HG03432 (cell line): ENCODE data around the gene BCAP31.
"Not testable (repeated sequence)": the region's sequence is repeated elsewhere in the genome, so short reads cannot be mapped to it uniquely, and the experiment has no call there.

Experiments
- ATAC-seq: cut with Tn5 transposase; IDR thresholded peaks from one replicate; pipeline ENCODE4 v1.9.1; 2021; ENCODE audit warnings: mild to moderate bottlenecking, moderate library complexity; ENCODE audit not compliant: unreplicated experiment

Gene BCAP31

DNA sequence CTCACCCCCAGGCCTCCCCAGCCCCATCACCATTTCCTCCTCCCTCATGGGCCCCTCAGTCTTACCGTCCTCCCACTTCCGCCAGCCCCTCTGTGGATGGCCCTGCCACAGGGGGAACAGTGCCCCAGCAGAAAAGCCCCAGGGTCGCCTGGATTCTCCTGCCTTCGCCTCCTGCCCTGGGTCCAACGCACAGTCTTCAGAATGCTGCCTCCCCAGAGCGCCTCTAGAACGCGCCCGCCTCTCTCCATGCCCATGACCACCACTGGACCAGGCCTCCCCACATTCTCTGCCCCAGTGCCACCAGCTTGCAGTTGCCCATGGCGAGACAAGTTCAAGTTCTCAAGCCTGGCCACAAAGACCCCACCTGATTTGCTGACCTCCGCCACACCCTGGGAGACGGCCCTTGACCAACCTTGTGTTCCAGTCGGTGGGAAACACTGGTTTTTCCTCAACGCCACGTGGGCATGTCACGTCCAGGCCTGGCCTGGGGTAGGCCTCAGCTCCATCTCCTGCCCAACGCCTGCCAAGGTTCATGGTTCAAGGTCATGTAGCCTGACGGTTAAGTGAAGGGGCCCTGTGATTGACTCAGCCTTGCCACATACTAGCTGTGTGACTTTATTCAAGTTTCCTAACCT, 39.2 kb upstream of the BCAP31 start:
- ATAC-seq, result no peak

DNA sequence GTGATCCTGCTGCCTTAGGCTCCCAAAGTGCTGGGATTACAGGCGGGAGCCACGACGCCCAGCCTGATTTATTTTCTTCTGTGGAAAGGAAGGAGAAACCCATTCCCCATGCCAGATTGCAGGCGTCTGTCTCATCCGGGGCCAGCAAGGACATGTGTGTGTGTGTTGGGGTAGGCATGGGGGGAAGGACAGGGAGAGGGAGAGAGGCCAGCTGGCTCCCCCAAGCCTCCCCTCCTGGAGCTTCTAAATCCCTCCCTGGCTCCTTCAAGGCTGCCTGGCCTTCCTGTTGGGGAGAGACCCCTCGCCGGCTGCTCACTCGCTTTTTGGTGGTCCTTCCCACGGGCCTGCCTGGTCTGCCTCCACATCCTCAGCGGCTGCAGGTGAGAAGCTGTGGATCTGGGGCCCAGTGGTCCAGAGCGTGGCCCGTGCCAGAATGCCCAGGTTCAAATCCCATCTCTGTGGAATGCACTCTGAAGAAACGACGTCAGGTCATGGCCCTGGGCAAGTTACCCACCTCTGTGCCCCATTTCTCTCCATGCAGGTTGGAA, 38.5 kb upstream of the BCAP31 start:
- ATAC-seq, result no peak

GRCh38 chrX:153761863-153762262, 37.7 kb upstream of the BCAP31 start:
- no peak for ATAC-seq

- no peak for ATAC-seq
Observed at GRCh38 chrX:153755136-153755535, 30.9 kb upstream of the BCAP31 start.

DNA sequence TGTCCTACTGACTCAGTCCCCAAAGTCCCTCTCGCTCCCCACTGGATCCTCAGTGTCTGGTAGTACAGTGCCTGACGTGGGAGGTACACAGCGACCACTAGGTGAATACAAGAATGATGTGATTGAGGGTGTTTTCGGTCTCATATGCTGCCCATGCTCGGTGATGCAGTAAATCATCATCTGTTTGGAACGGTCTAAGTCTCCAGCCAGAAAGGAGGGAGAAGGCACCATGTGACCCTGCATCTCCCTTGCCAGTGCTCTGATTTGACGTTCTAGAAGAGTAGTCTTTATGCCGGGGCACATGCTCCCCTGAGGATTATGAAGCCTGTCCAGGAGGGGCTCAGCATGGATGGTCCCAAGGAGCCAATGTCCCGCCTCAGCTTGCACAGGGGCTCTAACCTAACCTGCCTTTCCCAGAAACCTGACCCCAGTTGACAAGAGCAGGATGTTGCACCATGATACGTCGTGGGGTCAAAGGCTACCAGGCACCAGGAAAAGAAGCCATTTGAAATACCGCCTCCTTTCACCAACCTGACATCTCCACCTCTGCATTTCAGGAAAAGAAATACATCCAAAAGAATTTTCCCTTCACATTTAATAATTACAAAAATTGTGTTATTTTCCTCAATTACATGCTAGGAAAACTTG, 26.1 kb upstream of the BCAP31 start:
- ATAC-seq, result no peak

- not testable (repeated sequence) for ATAC-seq
Observed at GRCh38 chrX:153749017-153749416, 24.8 kb upstream of the BCAP31 start.

DNA sequence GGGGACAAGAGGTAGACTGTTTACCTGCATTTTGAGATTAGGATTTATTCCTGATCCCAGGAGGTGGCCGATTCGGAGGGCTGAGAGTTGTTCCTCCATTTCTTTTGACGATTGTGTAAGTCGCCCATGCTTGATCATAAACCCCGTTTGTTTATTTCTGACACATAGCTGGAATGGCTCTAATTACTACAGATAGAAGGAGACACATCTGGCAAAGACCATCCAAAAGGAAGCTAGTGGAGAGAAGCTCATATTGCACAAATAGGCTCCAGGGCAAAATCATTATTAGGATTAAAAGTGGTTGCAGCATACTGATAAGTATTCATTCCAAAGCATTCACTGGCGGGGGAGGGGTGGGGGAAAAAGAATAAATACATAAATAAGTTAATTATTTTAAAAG, 22.8 kb upstream of the BCAP31 start:
- not testable (repeated sequence) for ATAC-seq

GRCh38 chrX:153746359-153746758, 22.2 kb upstream of the BCAP31 start:
- ATAC-seq, result no peak

DNA sequence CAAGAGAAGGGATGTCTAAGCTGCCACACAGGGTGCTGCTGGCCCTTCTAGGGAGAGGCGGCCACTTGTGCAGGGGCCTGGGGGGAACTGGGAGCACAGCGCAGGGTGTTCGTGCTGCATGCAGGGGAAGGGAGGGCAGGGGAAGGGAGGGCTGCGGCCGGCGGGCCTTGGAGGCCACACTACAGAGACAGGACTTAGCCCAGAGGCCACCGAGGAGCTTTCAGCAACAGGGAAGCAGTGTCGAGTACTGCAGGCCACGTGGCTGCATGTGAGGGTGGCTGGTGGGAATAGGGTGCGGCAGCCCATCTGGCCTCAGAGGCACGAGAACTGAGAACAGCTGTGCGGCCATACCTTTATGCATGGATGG, 20.9 kb upstream of the BCAP31 start:
- ATAC-seq, result not testable (repeated sequence)

- no peak for ATAC-seq
Observed at GRCh38 chrX:153744210-153745066, 20.3 kb upstream of the BCAP31 start.

DNA sequence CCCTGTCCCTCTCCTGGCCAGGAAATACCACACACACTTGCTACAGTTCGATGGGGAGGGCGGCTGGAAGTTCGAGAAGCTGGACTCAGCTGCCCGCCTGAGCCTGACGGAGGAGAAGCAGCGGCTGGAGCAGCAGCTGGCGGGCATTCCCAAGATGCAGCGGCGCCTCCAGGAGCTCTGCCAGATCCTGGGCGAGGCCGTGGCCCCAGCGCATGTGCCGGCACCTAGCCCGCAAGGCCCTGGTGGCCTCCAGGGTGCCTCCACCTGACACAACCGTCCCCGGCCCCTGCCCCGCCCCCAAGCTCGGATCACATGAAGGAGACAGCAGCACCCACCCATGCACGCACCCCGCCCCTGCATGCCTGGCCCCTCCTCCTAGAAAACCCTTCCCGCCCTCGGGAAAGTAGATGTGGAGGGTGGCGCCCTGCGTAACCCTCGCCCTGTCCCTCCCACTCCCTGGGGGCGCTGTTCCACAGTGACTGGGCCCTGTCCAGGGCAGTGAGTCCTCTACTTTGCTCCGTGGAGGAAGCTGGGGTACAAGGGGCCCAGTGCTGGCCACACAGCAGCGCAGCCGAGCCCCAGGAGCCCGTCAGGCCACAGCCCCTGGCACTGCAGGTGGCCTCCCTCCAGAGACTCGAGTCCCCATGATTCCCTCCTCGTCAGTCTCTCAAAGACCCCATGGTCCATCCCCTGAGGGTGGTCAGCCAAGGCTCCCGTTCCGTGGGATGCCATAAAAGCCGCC, 19.5 kb upstream of the BCAP31 start:
- ATAC-seq, result not testable (repeated sequence)

- ATAC-seq, result not testable (repeated sequence)
Observed at GRCh38 chrX:153742796-153743467, 18.7 kb upstream of the BCAP31 start.

DNA sequence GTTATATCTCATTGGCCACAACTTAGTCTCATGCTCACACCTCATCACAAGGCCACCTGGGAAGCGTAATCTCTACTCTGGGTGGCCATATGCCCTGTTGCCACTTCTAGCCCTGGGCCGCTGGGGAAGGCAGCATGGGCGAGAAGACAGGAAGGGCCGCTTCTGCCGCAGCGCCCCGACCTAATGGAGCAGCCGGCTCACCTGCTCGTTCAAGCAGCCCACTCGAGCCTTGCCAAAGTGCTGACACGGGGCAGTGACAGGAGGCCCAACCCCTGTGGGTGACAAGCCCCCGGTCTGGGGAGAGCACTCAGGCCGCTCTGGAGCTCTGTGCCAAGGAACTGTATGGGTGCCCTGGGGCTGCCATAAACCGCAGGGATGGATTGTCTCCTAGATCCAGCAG, 17.9 kb upstream of the BCAP31 start:
- ATAC-seq, result not testable (repeated sequence)

GRCh38 chrX:153741446-153741845, 17.3 kb upstream of the BCAP31 start:
- no peak for ATAC-seq

- ATAC-seq, result no peak
Observed at GRCh38 chrX:153740631-153741222, 16.5 kb upstream of the BCAP31 start.

DNA sequence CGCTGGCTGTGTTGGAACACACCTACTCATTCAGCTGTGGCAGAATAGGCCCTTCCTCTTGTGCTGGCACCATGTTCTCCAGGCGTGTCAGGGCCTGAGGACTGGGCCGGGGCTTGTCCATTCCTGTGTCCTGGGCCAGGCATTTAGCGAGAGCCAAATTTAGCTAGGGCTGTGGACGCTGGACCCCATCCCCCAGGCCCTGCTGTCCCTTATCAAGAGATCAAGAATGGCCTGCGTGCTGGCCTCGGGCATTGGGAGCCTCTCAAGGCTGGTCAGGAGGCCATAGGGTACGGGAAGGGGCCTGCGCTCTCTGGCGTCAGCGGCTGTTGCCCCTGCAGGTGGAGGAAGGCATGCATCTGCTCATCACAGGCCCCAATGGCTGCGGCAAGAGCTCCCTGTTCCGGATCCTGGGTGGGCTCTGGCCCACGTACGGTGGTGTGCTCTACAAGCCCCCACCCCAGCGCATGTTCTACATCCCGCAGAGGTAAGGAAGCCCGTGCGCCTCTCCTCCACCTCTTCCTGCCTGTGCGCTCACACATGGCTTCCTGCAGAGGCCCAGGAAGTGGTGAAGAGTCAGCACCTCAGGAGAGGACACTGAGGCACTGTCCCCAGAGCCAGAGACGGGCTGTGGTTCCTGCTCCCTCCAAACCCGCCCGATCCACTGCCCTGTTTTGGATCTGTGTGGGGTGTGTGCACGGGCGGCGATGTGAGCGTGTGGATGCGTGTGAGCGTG, 15.7 kb upstream of the BCAP31 start:
- no peak for ATAC-seq

GRCh38 chrX:153738056-153738605, 13.9 kb upstream of the BCAP31 start:
- ATAC-seq, result no peak

DNA sequence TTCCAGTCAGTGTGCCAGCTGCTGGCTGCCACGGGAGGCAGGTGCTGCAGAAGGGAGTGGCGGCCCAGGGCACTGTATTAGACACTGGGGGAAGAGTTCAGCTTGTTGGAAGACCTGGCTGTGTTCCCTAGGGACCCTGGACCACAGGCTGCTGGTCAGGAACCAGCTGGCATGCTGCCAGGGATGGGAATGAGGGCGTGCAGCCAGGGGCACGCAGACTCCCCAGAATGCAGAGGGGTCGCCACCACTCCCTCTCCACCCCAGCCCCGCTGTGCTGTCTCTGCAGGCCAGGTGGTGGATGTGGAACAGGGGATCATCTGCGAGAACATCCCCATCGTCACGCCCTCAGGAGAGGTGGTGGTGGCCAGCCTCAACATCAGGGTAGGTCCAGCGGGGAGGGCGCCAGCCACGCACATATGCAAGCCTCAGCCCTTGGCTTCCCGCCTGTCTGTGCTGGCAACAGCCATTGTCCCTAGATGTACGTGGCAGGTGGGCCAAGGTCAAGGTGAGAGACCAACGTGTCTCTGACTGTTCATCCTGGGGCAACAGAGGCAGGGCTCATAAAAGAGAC, 12.8 kb upstream of the BCAP31 start:
- ATAC-seq, result no peak
